Left ventricle myocardium inferior (tissue), 1 donor: ENCODE results near the gene MS4A14. TPM values are rescaled to one million over a fixed set of nuclear protein-coding genes. Genes with fewer than 3 reads are reported as not detected.
"Not testable (repeated sequence)": the region's sequence is repeated elsewhere in the genome, so short reads cannot be mapped to it uniquely, and the experiment has no call there.

Source experiments
- DNase-seq: peaks from one replicate; pipeline ENCODE4 v3.0.0-alpha.2; 2020
- H3K27ac ChIP-seq: fragments of 200-600 bp; replicated peaks from 2 replicates; pipeline ENCODE4 v1.8.0; 2021
- H3K27me3 ChIP-seq: fragments of 200-600 bp; 2 replicates; pipeline ENCODE4 v1.8.0; 2021; ENCODE audit warnings: low read depth
- H3K36me3 ChIP-seq: fragments of 200-600 bp; 2 replicates; pipeline ENCODE4 v1.8.0; 2021
- H3K4me1 ChIP-seq: fragments of 200-600 bp; 2 replicates; pipeline ENCODE4 v1.8.0; 2021
- H3K4me3 ChIP-seq: fragments of 200-600 bp; 2 replicates; pipeline ENCODE4 v1.8.0; 2021; ENCODE audit warnings: mild to moderate bottlenecking, moderate library complexity
- H3K9me3 ChIP-seq: fragments of 200-600 bp; replicated peaks from 2 replicates; pipeline ENCODE4 v1.8.0; 2021
- CTCF ChIP-seq: fragments of 200-600 bp; IDR thresholded peaks from 2 replicates; pipeline ENCODE4 v1.8.0; 2021; ENCODE audit warnings: antibody characterized with exemption, mild to moderate bottlenecking, borderline replicate concordance
- intact Hi-C: fragments of 100-400 bp; cut with micrococcal nuclease; formaldehyde crosslinking; loops from one replicate; pipeline ENCODE4 v1.11.0; 2022
- total RNA-seq: library from RNA; stranded (reverse); fragmentation: NEBNext Ultra II Directional; extraction: Animal tissue kit (Norgen Biotek cat#: 25700); gene quantifications from one replicate; pipeline ENCODE4 v1.2.1, GENCODE V29; 2021
- donor health status: DM: no; HTN: yes; CAD: no; lungs with severe emphysema.

Gene MS4A14
- total RNA-seq, 1 donor from 2014 or later, result 1.1 TPM

- Histone ChIP-seq H3K27me3 (no peaks in the 10 kb centered on the region), H3K36me3 (no peaks in the 10 kb centered on the region), H3K27ac (no peak overlapping the region), H3K4me1 (no peaks in the 10 kb centered on the region), H3K9me3 (peaks cover 7% of the 10 kb centered on the region), H3K4me3 (no peak overlapping the region)
- TF ChIP-seq CTCF, result no peak
- intact Hi-C loops, result no loop called here
- DNase-seq, result no peak
Measured at GRCh38 chr11:60447070-60447469, 50.8 kb downstream of the MS4A14 start.

GRCh38 chr11:60447846-60448245 lies 51.6 kb downstream of the MS4A14 start:
- TF ChIP-seq CTCF, result no peak
- no peak overlapping the region for H3K4me3 ChIP-seq
- no peak for DNase-seq
- peaks cover 7% of the 10 kb centered on the region for H3K9me3 ChIP-seq
- no peak overlapping the region for H3K27ac ChIP-seq
- H3K4me1 ChIP-seq, result no peaks in the 10 kb centered on the region
- intact Hi-C loops, result no loop called here
- no peaks in the 10 kb centered on the region for H3K36me3 ChIP-seq
- H3K27me3 ChIP-seq, result no peaks in the 10 kb centered on the region

- H3K27ac ChIP-seq, H3K27me3 ChIP-seq, H3K36me3 ChIP-seq, H3K9me3 ChIP-seq, H3K4me1 ChIP-seq, intact Hi-C loops, H3K4me3 ChIP-seq, DNase-seq: not testable (repeated sequence)
Measured at GRCh38 chr11:60451185-60451584, 54.9 kb downstream of the MS4A14 start.

- peaks cover 7% of the 10 kb centered on the region for H3K9me3 ChIP-seq
- intact Hi-C loops, result no loop called here
Measured at GRCh38 chr11:60454212-60454611, 58.0 kb downstream of the MS4A14 start.

GRCh38 chr11:60455531-60456042 lies 59.3 kb downstream of the MS4A14 start, which contains the start of gene MS4A1:
Gene MS4A1 (plus strand): TSS chr11:60455847. CDS start chr11:60462375, 6,528 bp downstream.
- intact Hi-C loops, result no loop called here
- H3K27ac ChIP-seq, result no peak within 1 kb of the TSS
- no peak within 1 kb of the TSS for H3K4me3 ChIP-seq
- H3K27me3 ChIP-seq, result peaks cover 4% of the 10 kb centered on the region
- H3K36me3 ChIP-seq, result no peaks in the 10 kb centered on the region
- H3K9me3 ChIP-seq, result no peaks in the 10 kb centered on the region
- TF ChIP-seq CTCF, result no peak
- DNase-seq, result no peak
- no peaks in the 10 kb centered on the region for H3K4me1 ChIP-seq

More at GRCh38 chr11:60454212-60454611, 58.0 kb downstream of the MS4A14 start:
- Histone ChIP-seq H3K27me3 (peaks cover 4% of the 10 kb centered on the region), H3K4me3 (no peak overlapping the region), H3K36me3 (no peaks in the 10 kb centered on the region), H3K4me1 (no peaks in the 10 kb centered on the region), H3K27ac (no peak overlapping the region)
- DNase-seq, result no peak
- no peak for TF ChIP-seq CTCF

GRCh38 chr11:60457576-60457975 lies 61.3 kb downstream of the MS4A14 start:
- peaks cover 4% of the 10 kb centered on the region for H3K27me3 ChIP-seq
- no peak for DNase-seq
- H3K4me1 ChIP-seq, result no peaks in the 10 kb centered on the region
- no peaks in the 10 kb centered on the region for H3K36me3 ChIP-seq
- intact Hi-C loops, result no loop called here
- H3K4me3 ChIP-seq, result no peak overlapping the region
- no peaks in the 10 kb centered on the region for H3K9me3 ChIP-seq
- TF ChIP-seq CTCF, result no peak
- H3K27ac ChIP-seq, result no peak overlapping the region
